H9 (cell line): Measurements from ENCODE around the gene C15orf62. TPM values are rescaled to one million over a fixed set of nuclear protein-coding genes. Genes with fewer than 3 reads are reported as not detected.

ENCODE experiments used
- DNase-seq: peaks from one replicate; pipeline ENCODE4 v3.0.0-alpha.2; 2017
- H2AFZ ChIP-seq: one replicate; pipeline ENCODE4 v1.6.1; 2013; ENCODE audit warnings: mild to moderate bottlenecking, low read length, control low read depth, moderate library complexity
- H2AK5ac ChIP-seq: 2 replicates; pipeline ENCODE4 v1.6.1; 2013; ENCODE audit warnings: low read length, control low read depth, mixed read lengths; ENCODE audit not compliant: insufficient read length
- H2BK120ac ChIP-seq: one replicate; pipeline ENCODE4 v1.6.1; 2013; ENCODE audit warnings: low read depth, mild to moderate bottlenecking, low read length, control low read depth, inconsistent platforms; ENCODE audit not compliant: poor library complexity, severe bottlenecking
- H2BK12ac ChIP-seq: 2 replicates; pipeline ENCODE4 v1.6.1; 2013; ENCODE audit warnings: low read length, control low read depth, mixed read lengths, low read depth; ENCODE audit not compliant: insufficient read length
- H2BK15ac ChIP-seq: 2 replicates; pipeline ENCODE4 v1.6.1; 2013; ENCODE audit warnings: low read depth, low read length, control low read depth
- H2BK20ac ChIP-seq: one replicate; pipeline ENCODE4 v1.6.1; 2013; ENCODE audit warnings: low read depth, mild to moderate bottlenecking, low read length, control low read depth, inconsistent platforms; ENCODE audit not compliant: poor library complexity, severe bottlenecking
- H2BK5ac ChIP-seq: 2 replicates; pipeline ENCODE4 v1.6.1; 2013; ENCODE audit warnings: low read length, control low read depth, mixed read lengths; ENCODE audit not compliant: insufficient read length
- H3K14ac ChIP-seq: 2 replicates; pipeline ENCODE4 v1.6.1; 2013; ENCODE audit warnings: low read length, control low read depth; ENCODE audit not compliant: insufficient read depth
- H3K18ac ChIP-seq: 2 replicates; pipeline ENCODE4 v1.6.1; 2013; ENCODE audit warnings: low read depth, mild to moderate bottlenecking, mixed read lengths, low read length, control low read depth; ENCODE audit not compliant: insufficient read length
- H3K23ac ChIP-seq: 2 replicates; pipeline ENCODE4 v1.6.1; 2013; ENCODE audit warnings: low read length, control low read depth, mixed read lengths, low read depth; ENCODE audit not compliant: insufficient read length
- H3K23me2 ChIP-seq: 2 replicates; pipeline ENCODE4 v1.6.1; 2013; ENCODE audit warnings: low read depth, mild to moderate bottlenecking, mixed read lengths, low read length, control low read depth; ENCODE audit not compliant: insufficient read length, poor library complexity, severe bottlenecking
- H3K27ac ChIP-seq: 2 replicates; pipeline ENCODE4 v1.5.1; 2013; ENCODE audit warnings: low read length, control low read depth, mixed read lengths, low read depth; ENCODE audit not compliant: insufficient read length
- H3K27me3 ChIP-seq: 2 replicates; pipeline ENCODE4 v1.6.1; 2013; ENCODE audit warnings: low read length, control low read depth, inconsistent platforms; ENCODE audit not compliant: insufficient read depth
- H3K4ac ChIP-seq: 2 replicates; pipeline ENCODE4 v1.6.1; 2013; ENCODE audit warnings: low read depth, mild to moderate bottlenecking, control low read depth, inconsistent platforms, low read length, moderate library complexity
- H3K4me1 ChIP-seq: 2 replicates; pipeline ENCODE4 v1.6.1; 2013; ENCODE audit warnings: low read length, control low read depth, inconsistent platforms; ENCODE audit not compliant: insufficient read depth
- H3K4me2 ChIP-seq: 2 replicates; pipeline ENCODE4 v1.6.1; 2013; ENCODE audit warnings: low read length, control low read depth, mixed read lengths; ENCODE audit not compliant: insufficient read length, insufficient read depth
- H3K56ac ChIP-seq: 2 replicates; pipeline ENCODE4 v1.6.1; 2013; ENCODE audit warnings: low read depth, mild to moderate bottlenecking, mixed read lengths, low read length, control low read depth; ENCODE audit not compliant: insufficient read length
- H3K79me1 ChIP-seq: 2 replicates; pipeline ENCODE4 v1.6.1; 2013; ENCODE audit warnings: low read depth, mild to moderate bottlenecking, moderate library complexity, low read length, control low read depth, inconsistent platforms; ENCODE audit not compliant: insufficient read depth, poor library complexity, severe bottlenecking
- H3K79me2 ChIP-seq: 2 replicates; pipeline ENCODE4 v1.6.1; 2013; ENCODE audit warnings: low read length, control low read depth, inconsistent platforms; ENCODE audit not compliant: insufficient read depth
- H3K9ac ChIP-seq: 2 replicates; pipeline ENCODE4 v1.6.1; 2013; ENCODE audit warnings: low read length, control low read depth, mixed read lengths; ENCODE audit not compliant: insufficient read length; ENCODE audit errors: extremely low read depth
- H3K9me3 ChIP-seq: one replicate; pipeline ENCODE4 v1.6.1; 2013; ENCODE audit warnings: low read depth, low read length, inconsistent platforms; ENCODE audit not compliant: control insufficient read depth
- H3T11ph ChIP-seq: one replicate; pipeline ENCODE4 v1.6.1; 2013; ENCODE audit warnings: mild to moderate bottlenecking, low read length, control low read depth, inconsistent platforms
- H4K20me1 ChIP-seq: one replicate; pipeline ENCODE4 v1.6.1; 2013; ENCODE audit not compliant: control insufficient read depth, insufficient read length, insufficient read depth
- H4K5ac ChIP-seq: 2 replicates; pipeline ENCODE4 v1.6.1; 2013; ENCODE audit warnings: low read depth, mild to moderate bottlenecking, mixed read lengths, low read length, control low read depth; ENCODE audit not compliant: insufficient read length
- H4K8ac ChIP-seq: replicated peaks from 2 replicates; pipeline ENCODE4 v1.6.1; 2013; ENCODE audit warnings: low read length, control low read depth, mixed read lengths, low read depth; ENCODE audit not compliant: insufficient read length
- H4K91ac ChIP-seq: 2 replicates; pipeline ENCODE4 v1.6.1; 2013; ENCODE audit warnings: low read depth, mild to moderate bottlenecking, moderate library complexity, mixed read lengths, low read length, control low read depth; ENCODE audit not compliant: insufficient read length
- H3K27ac Mint-ChIP-seq, 3 experiments: 2 replicates in 2 of 3; 3 replicates in 1 of 3; pipeline ENCODE4 v1.8.0; 2020 to 2021; ENCODE audit warnings: mixed read lengths in 3 of 3, mild to moderate bottlenecking in 1 of 3, moderate library complexity in 1 of 3
- H3K27me3 Mint-ChIP-seq: 2 replicates; pipeline ENCODE4 v1.8.0; 2021; ENCODE audit warnings: low read depth, mild to moderate bottlenecking, moderate library complexity, mixed read lengths
- H3K36me3 Mint-ChIP-seq, 3 experiments: 2 replicates in 2 of 3; 3 replicates in 1 of 3; pipeline ENCODE4 v1.8.0; 2020 to 2021; ENCODE audit warnings: low read depth in 3 of 3, mixed read lengths in 3 of 3; ENCODE audit not compliant: insufficient read depth in 1 of 3
- H3K4me1 Mint-ChIP-seq, 2 experiments: 2 replicates each; pipeline ENCODE4 v1.8.0; 2020; ENCODE audit warnings: mixed read lengths in 2 of 2
- H3K4me3 Mint-ChIP-seq, 2 experiments: 2 replicates in 1 of 2; 3 replicates in 1 of 2; pipeline ENCODE4 v1.8.0; 2020 to 2021; ENCODE audit warnings: mild to moderate bottlenecking in 2 of 2, mixed read lengths in 2 of 2, moderate library complexity in 1 of 2
- H3K9me3 Mint-ChIP-seq, 2 experiments: 2 replicates in 1 of 2; 3 replicates in 1 of 2; pipeline ENCODE4 v1.8.0; 2020; ENCODE audit warnings: mild to moderate bottlenecking in 2 of 2, mixed read lengths in 2 of 2, moderate library complexity in 1 of 2
- WGBS: extraction: QIAGEN DNeasy Blood & Tissue Kit; methylation state at CpG from one replicate; pipeline ENCODE4 v1.1.7; 2013; ENCODE audit warnings: missing lambda C conversion rate, low lambda C conversion rate, mixed read lengths; ENCODE audit not compliant: insufficient read length; ENCODE audit errors: extremely low coverage; 5-methylcytosine and 5-hydroxymethylcytosine counted together
- total RNA-seq: library from RNA; stranded (reverse); gene quantifications from 2 replicates; pipeline ENCODE4 v1.2.1, GENCODE V29; 2021
- TF ChIP-seq, protein P1 (sequence below): fragments of 200-600 bp; sonication (generic); conservative IDR thresholded peaks from 3 replicates; pipeline ENCODE4 v1.8.0; 2021; ENCODE audit warnings: antibody characterized with exemption, mild to moderate bottlenecking

Gene C15orf62
- total RNA-seq, 1 experiment from 2014 or later: 0.70 TPM

DNA sequence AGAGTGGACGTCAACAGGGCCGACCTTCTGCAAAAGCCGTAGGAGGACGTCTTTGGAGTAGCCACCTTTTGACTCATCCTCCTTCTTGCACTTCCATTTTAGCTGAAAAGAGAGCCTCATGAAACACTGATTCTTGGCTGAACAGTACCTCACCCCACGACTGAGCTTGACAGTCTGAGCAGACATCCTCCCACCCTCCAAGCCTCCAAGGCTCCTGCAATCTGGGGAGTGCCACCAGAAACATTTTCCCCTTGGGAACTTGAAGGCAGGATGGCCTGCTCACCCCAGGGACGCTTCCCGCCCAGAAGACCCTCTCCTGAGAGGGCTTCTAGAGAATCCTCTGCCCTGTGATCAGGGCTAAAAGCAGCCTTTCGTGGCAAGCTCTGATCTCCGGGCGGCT, 5.2 kb downstream of the C15orf62 start:
- Histone ChIP-seq H3K4ac (no peak overlapping the region), H3K79me1 (no peaks in the 10 kb centered on the region), H3K4me2 (no peak overlapping the region), H3K9me3 (no peaks in the 10 kb centered on the region), H2BK20ac (no peak overlapping the region), H4K5ac (no peak overlapping the region), H4K20me1 (no peaks in the 10 kb centered on the region), H3K14ac (no peak overlapping the region; the same call in 1 of the 2 replicates), H3T11ph (no peak overlapping the region), H3K56ac (no peak overlapping the region), H2AFZ (no peak overlapping the region), H2BK120ac (no peak overlapping the region), H3K79me2 (no peaks in the 10 kb centered on the region), H2BK15ac (no peak overlapping the region), H4K8ac (no peak overlapping the region), H3K4me1 (no peaks in the 10 kb centered on the region), H2BK5ac (no peak overlapping the region), H3K27ac (no peak overlapping the region), H3K23ac (no peak overlapping the region), H2BK12ac (no peak overlapping the region), H4K91ac (no peak overlapping the region), H2AK5ac (no peak overlapping the region), H3K18ac (no peak overlapping the region), H3K23me2 (no peaks in the 10 kb centered on the region), H3K27me3 (no peaks in the 10 kb centered on the region), H3K9ac (no peak overlapping the region)
- no peaks in the 10 kb centered on the region for H3K4me1 Mint-ChIP-seq
- DNase-seq: no peak
- no peaks in the 10 kb centered on the region; the same call in 1 of the 2 replicates for H3K27me3 Mint-ChIP-seq
- H3K4me3 Mint-ChIP-seq: no peak overlapping the region
- no peaks in the 10 kb centered on the region for H3K9me3 Mint-ChIP-seq
- peaks cover 11 to 60% (median 41%) of the 10 kb centered on the region in 3 experiments; a peak in 6 of 7 replicates for H3K36me3 Mint-ChIP-seq
- H3K27ac Mint-ChIP-seq: no peak overlapping the region
- TF ChIP-seq, protein P1, sequence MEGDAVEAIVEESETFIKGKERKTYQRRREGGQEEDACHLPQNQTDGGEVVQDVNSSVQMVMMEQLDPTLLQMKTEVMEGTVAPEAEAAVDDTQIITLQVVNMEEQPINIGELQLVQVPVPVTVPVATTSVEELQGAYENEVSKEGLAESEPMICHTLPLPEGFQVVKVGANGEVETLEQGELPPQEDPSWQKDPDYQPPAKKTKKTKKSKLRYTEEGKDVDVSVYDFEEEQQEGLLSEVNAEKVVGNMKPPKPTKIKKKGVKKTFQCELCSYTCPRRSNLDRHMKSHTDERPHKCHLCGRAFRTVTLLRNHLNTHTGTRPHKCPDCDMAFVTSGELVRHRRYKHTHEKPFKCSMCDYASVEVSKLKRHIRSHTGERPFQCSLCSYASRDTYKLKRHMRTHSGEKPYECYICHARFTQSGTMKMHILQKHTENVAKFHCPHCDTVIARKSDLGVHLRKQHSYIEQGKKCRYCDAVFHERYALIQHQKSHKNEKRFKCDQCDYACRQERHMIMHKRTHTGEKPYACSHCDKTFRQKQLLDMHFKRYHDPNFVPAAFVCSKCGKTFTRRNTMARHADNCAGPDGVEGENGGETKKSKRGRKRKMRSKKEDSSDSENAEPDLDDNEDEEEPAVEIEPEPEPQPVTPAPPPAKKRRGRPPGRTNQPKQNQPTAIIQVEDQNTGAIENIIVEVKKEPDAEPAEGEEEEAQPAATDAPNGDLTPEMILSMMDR: no peak
- WGBS: no CpG with 5 or more reads among the region's 10 CpGs
